Measurements from ENCODE around the gene INHBC.
A peak's percentile ranks its signal among the peaks of the same experiment; 100 is the strongest.

Gene INHBC

GRCh38 chr12:57430112-57430930 lies 4.3 kb upstream of the INHBC start:
- Histone ChIP-seq H3K4me3 (peak overlapping the region; percentile 85), H3K27ac (peak overlapping the region; percentile 89 to 98)
- TF ChIP-seq, protein P1, sequence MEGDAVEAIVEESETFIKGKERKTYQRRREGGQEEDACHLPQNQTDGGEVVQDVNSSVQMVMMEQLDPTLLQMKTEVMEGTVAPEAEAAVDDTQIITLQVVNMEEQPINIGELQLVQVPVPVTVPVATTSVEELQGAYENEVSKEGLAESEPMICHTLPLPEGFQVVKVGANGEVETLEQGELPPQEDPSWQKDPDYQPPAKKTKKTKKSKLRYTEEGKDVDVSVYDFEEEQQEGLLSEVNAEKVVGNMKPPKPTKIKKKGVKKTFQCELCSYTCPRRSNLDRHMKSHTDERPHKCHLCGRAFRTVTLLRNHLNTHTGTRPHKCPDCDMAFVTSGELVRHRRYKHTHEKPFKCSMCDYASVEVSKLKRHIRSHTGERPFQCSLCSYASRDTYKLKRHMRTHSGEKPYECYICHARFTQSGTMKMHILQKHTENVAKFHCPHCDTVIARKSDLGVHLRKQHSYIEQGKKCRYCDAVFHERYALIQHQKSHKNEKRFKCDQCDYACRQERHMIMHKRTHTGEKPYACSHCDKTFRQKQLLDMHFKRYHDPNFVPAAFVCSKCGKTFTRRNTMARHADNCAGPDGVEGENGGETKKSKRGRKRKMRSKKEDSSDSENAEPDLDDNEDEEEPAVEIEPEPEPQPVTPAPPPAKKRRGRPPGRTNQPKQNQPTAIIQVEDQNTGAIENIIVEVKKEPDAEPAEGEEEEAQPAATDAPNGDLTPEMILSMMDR (IDR thresholded peaks at IDR 0.05): no peak
- peak; percentile 78 for DNase-seq (ENCODE audit: low spot score)

DNA sequence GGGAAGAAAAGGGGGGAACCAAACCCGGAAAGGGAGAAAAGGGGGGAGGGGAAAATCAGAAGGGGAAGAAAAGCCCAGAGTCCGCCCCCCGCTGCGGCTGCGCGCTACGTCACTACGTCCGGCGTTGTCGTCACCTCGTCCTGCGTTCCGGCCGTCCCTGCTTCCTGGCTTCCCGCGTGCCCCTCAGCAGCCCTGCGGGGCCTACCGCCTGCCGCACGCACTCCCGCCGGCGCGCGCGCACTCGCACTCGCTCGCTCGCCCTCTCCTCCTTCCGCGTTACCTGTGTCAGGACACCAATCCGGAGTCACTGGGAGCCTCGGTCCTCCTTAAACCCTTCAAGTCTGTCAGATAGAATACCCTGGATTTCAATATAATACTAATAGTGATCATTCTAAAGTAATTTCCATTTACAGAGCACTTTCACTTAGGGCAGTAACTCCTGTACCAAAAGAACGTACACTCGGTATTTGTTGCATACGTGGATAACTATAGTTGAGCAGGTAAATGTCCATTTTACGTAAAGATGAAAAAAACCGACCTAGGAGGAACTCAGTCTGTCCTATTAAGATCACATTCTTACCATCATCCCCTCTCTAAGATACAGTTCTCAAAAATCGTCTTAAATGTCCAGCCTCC lies 3.5 kb upstream of the INHBC start, which contains the start of gene R3HDM2:
TSS of gene R3HDM2 (minus strand) at position 113 of the 636 bp plus-strand sequence. CDS start 120,615 bp downstream, outside the sequence.
- Histone ChIP-seq H3K4me3 (peak within 1 kb of the TSS; percentile 85), H3K27ac (peak within 1 kb of the TSS; percentile 89 to 98)
- DNase-seq (ENCODE audit: low spot score): peak; percentile 97
- TF ChIP-seq, protein P1 (IDR thresholded peaks at IDR 0.05): no peak

- Histone ChIP-seq H3K27ac (peak overlapping the region; percentile 89 to 98), H3K4me3 (peak overlapping the region; percentile 85)
- TF ChIP-seq, protein P1 (IDR thresholded peaks at IDR 0.05): no peak
- DNase-seq (ENCODE audit: low spot score): no peak
Measured at GRCh38 chr12:57431654-57432188, 2.9 kb upstream of the INHBC start.

DNA sequence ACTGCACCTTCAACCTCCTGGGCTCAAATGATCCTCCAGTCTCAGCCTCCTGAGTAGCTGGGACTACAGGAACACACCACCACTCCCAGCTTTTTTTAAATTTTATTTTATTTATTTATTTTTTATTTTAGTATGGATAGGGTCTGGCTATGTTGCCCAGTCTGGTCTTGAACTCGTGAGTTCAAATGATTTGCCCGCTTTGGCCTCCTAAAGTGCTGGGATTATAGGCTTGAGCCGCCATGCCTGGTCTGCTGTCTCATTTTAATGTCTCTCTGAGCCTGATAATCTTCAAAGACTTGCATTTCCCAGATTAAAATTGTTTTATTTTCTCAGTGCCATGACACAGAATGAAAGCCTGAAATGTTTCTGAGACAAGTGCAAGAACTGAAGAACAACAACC lies 1.2 kb upstream of the INHBC start:
- Histone ChIP-seq H3K27ac (no peak overlapping the region), H3K4me3 (no peak overlapping the region)
- TF ChIP-seq, protein P1 (IDR thresholded peaks at IDR 0.05): no peak
- no peak for DNase-seq (ENCODE audit: low spot score)

- TF ChIP-seq, protein P1 (IDR thresholded peaks at IDR 0.05): no peak
- DNase-seq (ENCODE audit: low spot score): no peak
- H3K27ac ChIP-seq: no peak overlapping the region
- no peak overlapping the region for H3K4me3 ChIP-seq
Measured at GRCh38 chr12:57435293-57435692, 709 bp downstream of the INHBC start.

GRCh38 chr12:57438400-57438799 lies 3.8 kb downstream of the INHBC start:
- H3K27ac ChIP-seq: no peak overlapping the region
- DNase-seq (ENCODE audit: low spot score): no peak
- TF ChIP-seq, protein P1 (IDR thresholded peaks at IDR 0.05): no peak
- no peak overlapping the region for H3K4me3 ChIP-seq
